ENCODE data around the gene GALNTL6. TPM values are rescaled to one million over a fixed set of nuclear protein-coding genes. Genes with fewer than 3 reads are reported as not detected.
A peak's percentile ranks its signal among the peaks of the same experiment; 100 is the strongest.
"Not testable (repeated sequence)": the region's sequence is repeated elsewhere in the genome, so short reads cannot be mapped to it uniquely, and the experiment has no call there.

GALNTL6 gene
- polyA plus RNA-seq, 3 donors: 0.70 to 1.4 (median 0.87) TPM

- DNase-seq: no peak
These were observed 1056.5 kb downstream of the GALNTL6 start for GRCh38 chr4:172869621-172870268.

- DNase-seq: no peak
These were observed 1058.2 kb downstream of the GALNTL6 start for GRCh38 chr4:172871381-172871780.

- DNase-seq: no peak
These were observed 1061.7 kb downstream of the GALNTL6 start for GRCh38 chr4:172874944-172875343.

- DNase-seq: no peak
These were observed 1063.2 kb downstream of the GALNTL6 start for GRCh38 chr4:172876394-172876793.

- DNase-seq: no peak
These were observed 1068.4 kb downstream of the GALNTL6 start for GRCh38 chr4:172881645-172882044.

- not testable (repeated sequence) for DNase-seq
These were observed 1074.2 kb downstream of the GALNTL6 start for GRCh38 chr4:172887358-172887757.

GRCh38 chr4:172887959-172888358, 1074.8 kb downstream of the GALNTL6 start:
- no peak for DNase-seq

GRCh38 chr4:172892300-172892699, 1079.1 kb downstream of the GALNTL6 start:
- no peak for DNase-seq

- DNase-seq: no peak
These were observed 1082.5 kb downstream of the GALNTL6 start for GRCh38 chr4:172895699-172896098.

- no peak for DNase-seq
These were observed 1083.8 kb downstream of the GALNTL6 start for GRCh38 chr4:172897046-172897445.

GRCh38 chr4:172898715-172899114, 1085.5 kb downstream of the GALNTL6 start:
- no peak for DNase-seq

GRCh38 chr4:172899861-172900260, 1086.7 kb downstream of the GALNTL6 start:
- no peak for DNase-seq

- no peak for DNase-seq
These were observed 1087.7 kb downstream of the GALNTL6 start for GRCh38 chr4:172900900-172901299.

GRCh38 chr4:172912468-172912867, 1099.3 kb downstream of the GALNTL6 start:
- DNase-seq: not testable (repeated sequence)

- DNase-seq: not testable (repeated sequence)
These were observed 1104.2 kb downstream of the GALNTL6 start for GRCh38 chr4:172917403-172917802.

- no peak for DNase-seq
These were observed 1106.1 kb downstream of the GALNTL6 start for GRCh38 chr4:172919269-172919668.

- no peak for DNase-seq
These were observed 1114.1 kb downstream of the GALNTL6 start for GRCh38 chr4:172927096-172927814.

GRCh38 chr4:172928347-172928746, 1115.1 kb downstream of the GALNTL6 start:
- no peak for DNase-seq

- DNase-seq: peak; percentile 20
These were observed 1125.0 kb downstream of the GALNTL6 start for GRCh38 chr4:172938072-172938829.

GRCh38 chr4:172938870-172939269, 1125.7 kb downstream of the GALNTL6 start:
- DNase-seq: no peak

- DNase-seq: no peak
These were observed 1129.6 kb downstream of the GALNTL6 start for GRCh38 chr4:172942840-172943239.

- DNase-seq: no peak
These were observed 1132.4 kb downstream of the GALNTL6 start for GRCh38 chr4:172945611-172946010.

- DNase-seq: no peak
These were observed 1133.3 kb downstream of the GALNTL6 start for GRCh38 chr4:172946503-172946902.

Data from renal pelvis (tissue), 4 donors.